ENCODE measurements around the gene SLAMF9.

The SLAMF9 gene

GRCh38 chr1:159974350-159974965 is 20.4 kb upstream of the SLAMF9 start:
- no peak for DNase-seq

DNA sequence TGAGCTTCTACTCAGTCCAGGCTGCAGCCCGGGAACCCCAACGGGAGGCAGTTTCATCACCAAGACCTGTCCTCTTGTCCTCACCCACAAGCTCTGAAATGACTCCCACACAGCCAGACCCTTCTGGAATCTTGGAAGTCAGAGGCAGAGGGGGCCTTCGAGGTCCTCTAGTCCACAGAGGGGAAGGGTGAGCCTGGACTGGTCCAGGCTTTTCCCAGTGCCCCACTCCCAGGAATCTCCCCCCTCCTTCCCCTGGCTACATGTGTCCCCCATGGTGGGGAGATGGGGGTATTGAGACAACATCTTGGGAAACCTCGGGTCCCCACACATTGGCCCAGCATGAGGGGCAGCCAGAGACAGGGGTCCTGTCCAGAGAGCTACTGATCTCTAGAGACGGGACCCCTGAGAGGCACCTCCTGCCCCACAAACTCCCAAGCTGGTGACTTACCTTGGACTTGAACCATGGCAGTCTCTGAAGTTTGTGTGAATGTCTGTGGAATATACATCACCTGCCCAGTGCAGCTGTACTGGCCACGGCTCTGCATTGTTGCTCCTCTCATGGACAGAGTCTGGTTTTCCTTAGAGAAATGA is 19.4 kb upstream of the SLAMF9 start:
- DNase-seq, result no peak

DNA sequence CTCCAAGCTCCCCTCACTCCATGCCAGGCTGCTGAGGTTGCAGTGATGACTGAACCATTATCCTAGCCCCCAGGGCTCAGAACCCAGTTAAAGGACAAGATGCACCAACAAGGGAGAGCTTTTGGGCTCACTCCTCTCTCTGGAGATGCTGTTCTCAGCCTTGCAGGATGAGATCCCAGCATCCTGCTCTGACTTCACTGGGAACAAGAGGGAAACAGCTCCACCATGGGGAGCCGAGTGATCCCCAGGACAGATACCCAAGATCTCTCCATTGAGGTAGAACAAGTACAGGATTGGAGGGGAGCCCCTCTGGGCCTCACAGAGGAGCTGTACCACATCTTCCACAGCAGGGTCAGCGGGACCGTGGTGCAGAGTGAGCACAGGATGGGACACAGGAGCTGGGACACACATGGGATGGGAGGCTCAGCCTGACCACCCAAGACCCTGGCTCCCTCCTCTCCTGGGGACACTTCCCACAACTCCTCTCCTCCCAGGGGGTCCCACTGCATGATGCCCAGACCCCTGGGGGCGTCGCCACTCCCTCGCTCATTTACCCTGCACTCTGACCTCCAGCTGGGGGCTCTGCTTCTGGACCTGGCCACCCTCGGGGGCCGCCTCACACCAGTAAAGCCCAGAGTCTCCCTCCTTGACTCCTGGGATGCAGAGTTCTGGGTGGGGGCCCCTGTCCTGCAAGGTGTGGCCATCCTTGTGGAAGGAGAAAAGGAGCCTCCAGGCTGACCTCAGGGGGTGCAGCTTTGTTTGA is 18.6 kb upstream of the SLAMF9 start:
- DNase-seq, result no peak

DNA sequence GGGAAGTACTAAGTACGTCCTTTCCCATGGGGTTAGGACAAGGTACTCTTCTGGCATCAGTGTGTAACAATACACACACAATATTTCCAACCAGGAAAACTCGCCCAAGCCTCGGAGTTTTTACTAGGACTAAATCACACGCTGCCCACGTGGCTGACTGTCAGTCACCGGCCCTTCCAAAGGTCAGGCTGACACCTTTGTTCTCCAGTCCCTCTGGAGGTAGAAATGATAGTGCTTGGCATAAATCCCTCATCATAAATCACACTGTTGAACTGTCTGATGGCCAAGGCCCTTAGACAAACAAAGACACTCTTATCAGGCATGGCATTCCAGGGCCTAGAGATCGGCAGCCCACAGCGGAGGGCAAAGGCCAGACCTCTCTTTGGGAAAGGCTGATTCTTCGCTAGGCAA is 16.9 kb upstream of the SLAMF9 start:
- no peak for DNase-seq

GRCh38 chr1:159968901-159969300 is 14.9 kb upstream of the SLAMF9 start:
- DNase-seq, result no peak

GRCh38 chr1:159965263-159965662 is 11.2 kb upstream of the SLAMF9 start:
- DNase-seq, result no peak

- no peak for DNase-seq
Measured at GRCh38 chr1:159964144-159964543, 10.1 kb upstream of the SLAMF9 start.

- no peak for DNase-seq
Measured at GRCh38 chr1:159962176-159962575, 8.1 kb upstream of the SLAMF9 start.

DNA sequence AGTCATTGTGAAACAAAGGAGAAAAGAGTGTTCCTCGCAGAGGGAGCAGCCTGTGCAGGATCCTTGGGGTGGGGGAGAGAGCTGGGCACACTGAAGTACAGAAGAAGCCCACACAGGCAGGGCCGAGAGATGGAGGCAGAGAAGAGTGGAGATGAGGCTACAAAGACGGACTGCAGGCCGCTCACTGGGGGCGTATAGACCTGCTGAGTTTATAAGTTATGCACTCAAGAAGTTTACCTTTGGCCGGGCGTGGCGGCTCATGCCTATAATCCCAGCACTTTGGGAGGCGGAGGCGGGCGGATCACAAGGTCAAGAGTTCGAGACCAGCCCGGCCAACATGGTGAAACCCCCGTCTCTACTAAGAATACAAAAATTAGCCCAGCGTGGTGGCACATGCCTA is 7.6 kb upstream of the SLAMF9 start:
- DNase-seq, result no peak

- DNase-seq, result no peak
Measured at GRCh38 chr1:159960721-159961381, 6.8 kb upstream of the SLAMF9 start.

GRCh38 chr1:159959451-159959850 is 5.4 kb upstream of the SLAMF9 start:
- DNase-seq, result no peak

- no peak for DNase-seq
Measured at GRCh38 chr1:159958719-159959380, 4.8 kb upstream of the SLAMF9 start.

DNA sequence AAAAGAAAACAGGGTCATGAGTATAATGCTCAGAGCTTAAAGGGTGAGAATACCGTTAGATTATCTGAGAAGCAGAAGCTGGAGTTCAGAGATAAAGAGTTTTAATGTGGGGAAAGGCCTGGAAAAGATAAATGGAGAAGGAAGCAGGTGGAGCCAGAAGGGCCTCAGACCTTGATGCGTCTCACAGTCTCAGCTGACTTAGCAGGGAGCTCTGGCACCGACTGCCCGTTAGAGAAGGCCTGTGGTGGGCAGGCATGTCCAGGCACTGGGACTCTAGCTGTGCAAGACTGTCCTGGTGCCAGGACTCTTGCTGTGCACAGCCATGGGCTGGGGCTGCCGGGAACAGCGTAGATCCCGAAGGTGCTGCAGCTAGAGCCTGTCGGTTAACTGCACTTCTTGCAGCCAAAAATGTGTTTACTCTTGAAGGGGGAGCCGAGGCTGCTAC is 3.8 kb upstream of the SLAMF9 start:
- no peak for DNase-seq

- no peak for DNase-seq
Measured at GRCh38 chr1:159955456-159955855, 1.4 kb upstream of the SLAMF9 start.

DNA sequence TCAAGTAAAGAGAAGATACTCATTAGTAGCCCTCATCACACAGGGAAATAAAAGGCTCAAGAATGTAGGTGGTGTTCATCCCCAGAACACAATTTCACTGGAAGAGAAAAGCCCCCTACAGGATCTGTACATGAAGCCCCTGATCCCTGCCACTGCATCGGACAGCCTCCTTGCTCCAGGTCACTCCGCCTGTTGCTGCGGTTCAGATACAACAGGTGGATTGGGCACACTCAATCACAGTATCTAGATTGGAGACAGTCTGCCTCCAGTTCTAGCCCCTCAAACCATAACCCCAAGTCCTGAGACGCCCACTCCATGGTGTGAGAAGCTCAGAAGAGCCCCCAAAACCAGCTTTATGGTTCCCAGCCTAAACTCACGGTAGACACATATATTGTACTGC is 1.1 kb downstream of the SLAMF9 start:
- no peak for DNase-seq

- no peak for DNase-seq
Measured at GRCh38 chr1:159951551-159951950, 2.5 kb downstream of the SLAMF9 start.

DNA sequence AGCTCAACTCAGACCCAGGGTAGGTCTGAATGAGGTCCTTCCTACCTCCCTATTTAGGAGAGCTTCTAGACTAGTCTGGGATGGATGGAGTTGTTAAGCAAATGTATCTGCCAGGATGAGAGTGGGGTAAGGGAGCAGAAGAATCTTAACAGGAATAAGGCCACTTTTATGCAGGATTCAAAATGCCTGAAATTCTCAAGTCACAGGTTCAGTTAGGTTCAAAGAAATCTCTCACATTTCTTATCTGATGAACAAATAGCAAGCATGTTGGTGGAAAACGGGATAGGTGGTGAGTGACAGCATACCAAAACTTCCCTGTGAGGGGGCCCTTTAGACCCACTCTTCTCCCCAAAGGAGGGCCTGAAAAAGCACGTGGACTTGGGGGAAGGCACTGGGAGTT is 3.0 kb downstream of the SLAMF9 start:
- DNase-seq, result no peak

DNA sequence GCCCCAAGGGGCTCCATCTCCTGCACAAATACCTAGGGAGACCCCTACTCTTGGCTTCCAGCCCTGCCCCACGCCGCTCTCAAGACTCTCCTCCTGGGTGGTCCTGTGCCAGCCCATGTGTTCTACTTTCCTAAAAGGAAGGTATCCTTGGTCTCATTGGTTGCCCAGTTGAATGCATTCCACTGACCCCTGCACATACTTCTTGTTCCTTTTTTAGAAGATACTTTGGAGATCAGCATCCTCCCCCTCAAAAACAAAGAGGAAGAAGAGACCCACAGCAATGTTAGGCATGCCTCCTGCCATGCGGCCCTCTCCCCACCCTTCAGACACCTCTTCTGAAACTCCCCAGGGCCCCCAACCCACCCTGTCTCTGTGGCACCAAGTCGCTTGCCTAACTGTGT is 4.1 kb downstream of the SLAMF9 start:
- no peak for DNase-seq

DNA sequence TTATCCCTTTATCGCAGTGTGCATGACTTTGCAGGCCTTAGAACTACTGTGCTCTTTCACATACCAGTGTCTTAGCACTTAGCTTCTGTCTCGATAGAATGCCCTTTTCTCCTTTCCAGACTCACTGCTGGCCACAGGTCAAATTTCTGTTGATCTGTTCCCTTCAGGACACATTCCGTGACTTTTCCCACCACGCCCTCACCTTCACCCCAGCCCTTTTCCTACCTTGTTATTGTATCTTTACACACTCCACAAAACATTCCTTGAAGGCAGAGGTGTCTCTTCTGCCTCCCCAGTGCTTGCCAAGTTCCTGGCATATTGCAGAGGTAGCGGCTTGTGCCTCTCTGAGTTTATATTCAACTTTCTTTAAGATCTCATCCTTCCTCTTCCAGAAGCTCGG is 4.9 kb downstream of the SLAMF9 start:
- DNase-seq, result no peak

DNA sequence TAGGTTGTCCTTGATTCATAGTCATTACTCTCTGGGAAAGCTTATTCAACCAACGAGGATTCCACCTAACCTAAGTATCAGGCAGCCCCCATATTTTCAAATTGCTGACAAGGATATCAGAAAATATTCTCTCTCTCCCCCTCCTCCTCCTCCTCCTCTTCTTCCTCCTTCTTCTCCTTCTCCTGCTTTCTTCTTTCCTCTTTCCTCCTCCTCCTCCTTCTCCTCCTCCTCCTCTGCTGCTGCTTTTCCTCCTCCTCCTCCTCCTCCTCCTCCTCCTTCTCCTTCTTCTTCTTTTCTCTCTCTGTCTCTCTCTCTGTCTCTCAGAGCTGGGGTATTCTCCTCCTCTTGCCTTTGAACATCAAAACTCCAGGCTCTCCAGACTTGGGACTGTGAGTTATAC is 6.1 kb downstream of the SLAMF9 start:
- DNase-seq, result no peak

GRCh38 chr1:159946242-159947187 is 7.5 kb downstream of the SLAMF9 start:
- DNase-seq, result no peak

All from stimulated activated naive CD4-positive, alpha-beta T cell (primary cell).